Progenitor cell of endocrine pancreas (in vitro differentiated cells): ENCODE measurements around the gene SMIM5. TPM values are rescaled to one million over a fixed set of nuclear protein-coding genes. Genes with fewer than 3 reads are reported as not detected.

Experiments used
- DNase-seq: peaks from one replicate; pipeline ENCODE4 v3.0.0; 2021; ENCODE audit warnings: low spot score; ENCODE audit not compliant: unreplicated experiment
- H3K27ac Mint-ChIP-seq: 2 replicates; pipeline ENCODE4 v1.8.0; 2021; ENCODE audit warnings: mild to moderate bottlenecking, moderate library complexity, mixed read lengths
- H3K27me3 Mint-ChIP-seq: 2 replicates; pipeline ENCODE4 v1.8.0; 2021; ENCODE audit warnings: mixed read lengths
- H3K36me3 Mint-ChIP-seq: 2 replicates; pipeline ENCODE4 v1.8.0; 2022; ENCODE audit warnings: mixed read lengths; ENCODE audit not compliant: insufficient read depth
- H3K4me1 Mint-ChIP-seq: 2 replicates; pipeline ENCODE4 v1.8.0; 2021; ENCODE audit warnings: low read depth, mixed read lengths
- H3K4me3 Mint-ChIP-seq: 2 replicates; pipeline ENCODE4 v1.8.0; 2021; ENCODE audit warnings: low read depth, mild to moderate bottlenecking, moderate library complexity, mixed read lengths
- H3K9me3 Mint-ChIP-seq: 2 replicates; pipeline ENCODE4 v1.8.0; 2021; ENCODE audit warnings: low read depth, mixed read lengths
- total RNA-seq: library from RNA; stranded (reverse); gene quantifications from 2 replicates; pipeline ENCODE4 v1.2.1, GENCODE V29; 2021
- TF ChIP-seq, protein P1 (sequence below): fragments of 200-600 bp; sonication (generic); IDR thresholded peaks from one replicate; pipeline ENCODE4 v1.5.0; 2021; ENCODE audit warnings: antibody characterized with exemption, mild to moderate bottlenecking; ENCODE audit not compliant: unreplicated experiment

SMIM5 gene
- total RNA-seq, 1 donor from 2014 or later, result 4.4 TPM

DNA sequence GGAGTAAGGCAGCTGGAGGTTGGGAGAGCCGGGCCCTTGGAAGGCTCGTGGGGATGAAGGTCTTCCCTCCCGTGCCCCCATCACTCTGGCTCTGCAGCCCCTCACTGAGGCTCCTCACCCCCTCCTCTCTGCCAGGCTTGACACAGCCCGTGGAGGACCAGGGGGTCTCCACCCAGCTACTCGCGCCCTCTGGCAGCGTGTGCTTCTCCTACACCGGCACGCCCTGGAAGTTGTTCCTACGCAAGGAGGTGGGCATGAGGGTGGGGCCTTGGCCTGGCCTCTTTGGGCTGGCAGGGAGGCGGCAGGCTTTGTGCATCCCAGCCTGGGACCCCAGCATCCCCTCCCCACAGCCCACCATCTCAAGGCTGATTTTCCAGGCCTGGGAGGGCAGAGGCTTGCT, 15.6 kb upstream of the SMIM5 start:
- DNase-seq, result no peak
- Mint-ChIP-seq H3K27ac (no peak overlapping the region), H3K4me1 (no peaks in the 10 kb centered on the region), H3K27me3 (no peaks in the 10 kb centered on the region), H3K36me3 (peaks cover 6% of the 10 kb centered on the region), H3K4me3 (no peak overlapping the region), H3K9me3 (no peaks in the 10 kb centered on the region)
- TF ChIP-seq, protein P1, sequence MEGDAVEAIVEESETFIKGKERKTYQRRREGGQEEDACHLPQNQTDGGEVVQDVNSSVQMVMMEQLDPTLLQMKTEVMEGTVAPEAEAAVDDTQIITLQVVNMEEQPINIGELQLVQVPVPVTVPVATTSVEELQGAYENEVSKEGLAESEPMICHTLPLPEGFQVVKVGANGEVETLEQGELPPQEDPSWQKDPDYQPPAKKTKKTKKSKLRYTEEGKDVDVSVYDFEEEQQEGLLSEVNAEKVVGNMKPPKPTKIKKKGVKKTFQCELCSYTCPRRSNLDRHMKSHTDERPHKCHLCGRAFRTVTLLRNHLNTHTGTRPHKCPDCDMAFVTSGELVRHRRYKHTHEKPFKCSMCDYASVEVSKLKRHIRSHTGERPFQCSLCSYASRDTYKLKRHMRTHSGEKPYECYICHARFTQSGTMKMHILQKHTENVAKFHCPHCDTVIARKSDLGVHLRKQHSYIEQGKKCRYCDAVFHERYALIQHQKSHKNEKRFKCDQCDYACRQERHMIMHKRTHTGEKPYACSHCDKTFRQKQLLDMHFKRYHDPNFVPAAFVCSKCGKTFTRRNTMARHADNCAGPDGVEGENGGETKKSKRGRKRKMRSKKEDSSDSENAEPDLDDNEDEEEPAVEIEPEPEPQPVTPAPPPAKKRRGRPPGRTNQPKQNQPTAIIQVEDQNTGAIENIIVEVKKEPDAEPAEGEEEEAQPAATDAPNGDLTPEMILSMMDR, result no peak

DNA sequence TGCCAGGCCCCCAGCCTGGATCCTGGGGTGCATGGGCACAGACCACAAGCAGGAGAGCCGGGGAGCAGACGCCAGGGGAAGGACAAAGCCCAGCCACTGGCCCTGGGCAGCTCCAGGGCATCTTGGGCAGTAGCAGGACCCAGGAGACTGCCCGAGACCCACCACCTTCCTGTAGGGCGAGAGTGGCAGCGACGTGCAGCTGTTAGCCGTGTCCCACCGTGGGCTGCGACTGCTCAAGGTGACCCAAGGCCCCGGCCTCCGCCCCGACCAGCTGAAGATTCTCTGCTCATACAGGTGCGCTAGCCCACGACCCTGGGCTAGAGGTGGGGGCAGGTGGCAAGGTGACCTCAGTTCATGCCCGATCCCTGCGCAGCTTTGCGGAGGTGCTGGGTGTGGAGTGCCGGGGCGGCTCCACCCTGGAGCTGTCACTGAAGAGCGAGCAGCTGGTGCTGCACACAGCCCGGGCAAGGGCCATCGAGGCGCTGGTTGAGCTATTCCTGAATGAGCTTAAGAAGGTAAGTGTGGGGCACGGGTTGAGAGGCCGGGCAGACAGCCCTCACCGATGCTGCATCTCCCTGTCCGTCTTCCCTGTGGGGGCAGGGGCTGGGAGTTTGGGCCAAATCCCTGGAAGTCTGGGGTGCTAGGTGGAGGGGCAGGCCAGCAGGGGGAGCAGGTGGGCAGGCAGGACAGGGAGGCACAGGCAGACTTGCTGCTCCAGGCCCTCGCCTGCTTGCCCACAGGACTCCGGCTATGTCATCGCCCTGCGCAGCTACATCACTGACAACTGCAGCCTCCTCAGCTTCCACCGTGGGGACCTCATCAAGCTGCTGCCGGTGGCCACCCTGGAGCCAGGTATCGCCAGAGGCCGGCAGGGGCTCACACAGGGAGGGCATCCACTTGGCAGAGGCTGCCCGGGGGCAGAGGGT, 13.5 kb upstream of the SMIM5 start:
- H3K27ac Mint-ChIP-seq, result no peak overlapping the region
- peaks cover 6% of the 10 kb centered on the region for H3K36me3 Mint-ChIP-seq
- H3K4me3 Mint-ChIP-seq, result no peak overlapping the region
- DNase-seq, result no peak
- no peaks in the 10 kb centered on the region for H3K27me3 Mint-ChIP-seq
- no peaks in the 10 kb centered on the region for H3K4me1 Mint-ChIP-seq
- no peaks in the 10 kb centered on the region for H3K9me3 Mint-ChIP-seq
- TF ChIP-seq, protein P1, result peak; percentile 51

DNA sequence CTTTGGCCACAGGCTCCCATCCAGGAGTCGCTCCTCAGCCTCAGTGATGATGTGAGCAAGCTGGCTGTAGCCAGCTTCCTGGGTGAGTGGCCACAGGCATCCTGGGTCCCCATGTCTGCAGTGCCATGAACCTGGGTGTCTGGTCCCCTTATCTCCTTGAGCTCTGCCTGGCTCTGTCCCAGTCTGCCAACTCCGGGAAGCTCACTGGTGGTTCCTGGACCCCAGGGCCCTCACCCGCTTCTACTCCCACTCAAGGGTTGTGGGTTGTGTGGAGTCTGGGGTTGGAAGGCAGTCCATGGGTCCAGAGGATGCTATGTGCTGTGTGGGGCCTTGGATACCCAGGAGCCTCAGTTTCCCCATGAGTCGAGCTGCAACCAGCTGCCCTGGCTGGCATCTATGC, 11.7 kb upstream of the SMIM5 start:
- DNase-seq, result no peak
- H3K4me1 Mint-ChIP-seq, result no peaks in the 10 kb centered on the region
- H3K9me3 Mint-ChIP-seq, result no peaks in the 10 kb centered on the region
- TF ChIP-seq, protein P1, result no peak
- peaks cover 6% of the 10 kb centered on the region for H3K36me3 Mint-ChIP-seq
- no peak overlapping the region for H3K4me3 Mint-ChIP-seq
- peak overlapping the region; percentile 37 for H3K27ac Mint-ChIP-seq
- no peaks in the 10 kb centered on the region for H3K27me3 Mint-ChIP-seq

DNA sequence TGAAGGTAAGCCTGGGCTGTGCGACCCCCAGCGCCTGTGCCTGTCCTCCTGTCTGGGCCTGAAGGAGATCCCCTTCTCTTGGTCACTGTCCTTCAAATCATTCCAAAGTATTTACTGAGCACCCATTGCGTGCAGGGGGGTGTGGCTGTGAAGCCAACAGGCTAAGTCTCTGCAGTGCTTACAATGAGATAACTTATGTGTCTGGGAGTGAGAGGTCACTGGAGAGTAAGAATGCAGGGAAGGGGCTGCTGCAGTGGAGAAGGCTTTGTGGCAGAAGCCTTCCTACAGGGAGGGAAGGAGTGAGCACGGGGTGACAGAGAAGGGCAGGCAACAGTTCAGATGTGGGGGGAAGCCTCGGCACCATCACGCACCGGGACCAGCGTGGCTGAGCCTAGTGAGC, 11.2 kb upstream of the SMIM5 start:
- Mint-ChIP-seq H3K27me3 (no peaks in the 10 kb centered on the region), H3K4me3 (no peak overlapping the region), H3K9me3 (no peaks in the 10 kb centered on the region), H3K27ac (no peak overlapping the region), H3K4me1 (no peaks in the 10 kb centered on the region), H3K36me3 (peaks cover 6% of the 10 kb centered on the region)
- no peak for DNase-seq
- TF ChIP-seq, protein P1, result no peak

DNA sequence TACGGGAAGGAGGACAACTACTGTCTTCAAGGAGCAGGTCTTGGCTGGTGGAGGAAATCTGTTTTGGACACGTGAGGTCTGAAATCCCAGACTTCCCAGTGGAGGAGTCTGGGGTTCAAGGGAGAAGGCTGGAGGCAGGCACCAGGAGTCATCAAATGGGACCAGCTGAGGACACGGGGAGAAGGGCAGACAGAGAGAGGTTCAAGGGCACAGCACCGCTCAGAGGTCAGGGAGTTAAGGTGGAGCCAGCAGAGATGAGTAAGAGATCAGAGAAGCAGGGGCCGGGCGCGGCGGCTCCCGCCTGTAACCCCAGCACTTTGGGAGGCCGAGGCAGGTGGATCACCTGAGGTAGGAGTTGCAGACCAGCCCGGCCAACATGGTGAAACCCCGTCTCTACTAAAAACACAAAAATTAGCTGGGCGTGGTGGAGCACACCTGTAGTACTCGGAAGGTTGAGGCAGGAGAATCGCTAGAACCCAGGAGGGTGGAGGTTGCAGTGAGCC, 10.4 kb upstream of the SMIM5 start:
- no peak for DNase-seq
- Mint-ChIP-seq H3K27me3 (no peaks in the 10 kb centered on the region), H3K9me3 (no peaks in the 10 kb centered on the region), H3K4me1 (no peaks in the 10 kb centered on the region), H3K36me3 (peaks cover 5% of the 10 kb centered on the region), H3K4me3 (no peak overlapping the region), H3K27ac (no peak overlapping the region)
- TF ChIP-seq, protein P1, result no peak
